ENCODE measurements around the gene PDE8B. TPM values are rescaled to one million over a fixed set of nuclear protein-coding genes. Genes with fewer than 3 reads are reported as not detected.

The PDE8B gene
- total and polyA plus RNA-seq, 2 donors (not counting 1 experiment from before 2014, with no cell fraction given), result 0.07 TPM; not detected in 1

DNA sequence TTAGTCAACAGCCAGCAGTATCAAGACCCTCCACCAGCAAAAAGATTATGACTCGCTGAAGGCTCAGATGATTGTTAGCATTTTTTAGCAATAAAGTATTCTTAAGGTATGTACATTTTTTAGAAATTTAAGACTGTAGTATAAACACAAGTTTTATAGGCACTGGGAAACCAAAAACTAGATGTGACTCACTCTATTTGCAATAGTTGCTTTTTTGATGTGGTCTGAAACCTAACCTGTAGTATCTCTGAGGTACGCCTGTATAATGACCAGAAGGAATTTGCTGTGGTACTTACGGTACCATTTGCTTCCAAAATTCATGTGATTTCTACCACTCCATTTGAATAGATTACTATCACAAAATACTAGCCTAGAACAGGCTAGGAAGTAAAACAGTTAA is 220.8 kb downstream of the PDE8B start:
- no peaks in the 10 kb centered on the region for H3K27me3 Mint-ChIP-seq

DNA sequence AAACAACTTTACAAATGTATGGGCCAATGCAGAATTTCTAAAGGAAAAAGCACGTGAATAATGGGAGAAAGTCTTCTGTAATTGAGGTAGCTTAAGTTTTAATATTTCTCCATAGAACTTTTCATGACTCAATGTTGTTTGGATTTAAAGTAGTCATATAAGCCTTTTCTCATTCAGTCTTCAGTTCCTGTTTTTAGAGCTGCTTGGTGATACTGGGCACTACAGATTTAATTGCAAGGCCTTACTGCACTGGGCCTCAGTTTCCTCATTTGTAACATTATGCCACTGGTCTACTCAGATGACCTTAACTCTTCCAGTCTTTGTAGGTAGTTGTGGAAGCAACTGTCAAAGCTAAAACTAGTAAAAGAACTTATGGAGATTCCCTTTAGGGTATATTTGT is 221.2 kb downstream of the PDE8B start:
- ChIA-PET POLR2A (no interaction called here), CTCF (no interaction called here)
- intact Hi-C loops (cut with micrococcal nuclease), result loop anchor here (10.0 kb wide), 1 partner anchor 287 kb away; no protein-coding TSS in a partner anchor
- Histone ChIP-seq H3K9me3 (ENCODE audit: control extremely low read depth in 1 of 3, control insufficient read depth in 2 of 3, insufficient read depth in 1 of 3, low read length in 2 of 3) (no peaks in the 10 kb centered on the region), H3K4me1 (ENCODE audit: control insufficient read depth in 2 of 2, insufficient read depth in 2 of 2, low read length in 2 of 2) (no peaks in the 10 kb centered on the region), H3K4me3 (ENCODE audit: control extremely low read depth in 1 of 5, extremely low read depth in 1 of 5, insufficient read depth in 1 of 5, low read depth in 2 of 5, low read length in 4 of 5) (no peak overlapping the region), H3K79me2 (ENCODE audit: control insufficient read depth, insufficient read depth, low read length) (no peaks in the 10 kb centered on the region), H3K27me3 (replicated peaks in 1 of 4; ENCODE audit: control extremely low read depth in 1 of 4, control insufficient read depth in 3 of 4, insufficient read depth in 4 of 4, low read length in 3 of 4) (no peaks in the 10 kb centered on the region), H4K20me1 (ENCODE audit: control insufficient read depth, insufficient read depth, low read length, poor library complexity, severe bottlenecking) (no peaks in the 10 kb centered on the region), H3K9ac (ENCODE audit: low read length) (no peak overlapping the region), H3K36me3 (replicated peaks in 1 of 2; ENCODE audit: control extremely low read depth in 1 of 2, control insufficient read depth in 1 of 2, extremely low read depth in 1 of 2, insufficient read depth in 2 of 2, low read length in 1 of 2) (peaks cover 13 to 40% of the 10 kb centered on the region in 2 experiments), H3K4me2 (replicated peaks; ENCODE audit: low read depth, low read length, poor library complexity, severe bottlenecking) (no peak overlapping the region), H2AFZ (ENCODE audit: insufficient read depth, low read depth, low read length, poor library complexity, severe bottlenecking) (no peak overlapping the region), H3K27ac (ENCODE audit: low read length in 2 of 2) (no peak overlapping the region)
- H3K27ac Mint-ChIP-seq, result no peak overlapping the region
- no peaks in the 10 kb centered on the region for H3K9me3 Mint-ChIP-seq (ENCODE audit: insufficient read depth)
- DNase-seq (no peak), ATAC-seq (ENCODE audit: low read depth) (no peak)
- no CpG with 5 or more reads among the region's 1 CpG for WGBS (ENCODE audit: insufficient coverage)
- no peak overlapping the region for H3K4me3 Mint-ChIP-seq
- no peaks in the 10 kb centered on the region for H3K4me1 Mint-ChIP-seq
- TF ChIP-seq EZH2 (IDR thresholded peaks at IDR 0.05; ENCODE audit: borderline replicate concordance, insufficient read depth, low read depth, low read length, poor library complexity, severe bottlenecking), result no peak
- TF ChIP-seq, protein P1, sequence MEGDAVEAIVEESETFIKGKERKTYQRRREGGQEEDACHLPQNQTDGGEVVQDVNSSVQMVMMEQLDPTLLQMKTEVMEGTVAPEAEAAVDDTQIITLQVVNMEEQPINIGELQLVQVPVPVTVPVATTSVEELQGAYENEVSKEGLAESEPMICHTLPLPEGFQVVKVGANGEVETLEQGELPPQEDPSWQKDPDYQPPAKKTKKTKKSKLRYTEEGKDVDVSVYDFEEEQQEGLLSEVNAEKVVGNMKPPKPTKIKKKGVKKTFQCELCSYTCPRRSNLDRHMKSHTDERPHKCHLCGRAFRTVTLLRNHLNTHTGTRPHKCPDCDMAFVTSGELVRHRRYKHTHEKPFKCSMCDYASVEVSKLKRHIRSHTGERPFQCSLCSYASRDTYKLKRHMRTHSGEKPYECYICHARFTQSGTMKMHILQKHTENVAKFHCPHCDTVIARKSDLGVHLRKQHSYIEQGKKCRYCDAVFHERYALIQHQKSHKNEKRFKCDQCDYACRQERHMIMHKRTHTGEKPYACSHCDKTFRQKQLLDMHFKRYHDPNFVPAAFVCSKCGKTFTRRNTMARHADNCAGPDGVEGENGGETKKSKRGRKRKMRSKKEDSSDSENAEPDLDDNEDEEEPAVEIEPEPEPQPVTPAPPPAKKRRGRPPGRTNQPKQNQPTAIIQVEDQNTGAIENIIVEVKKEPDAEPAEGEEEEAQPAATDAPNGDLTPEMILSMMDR (IDR thresholded peaks at IDR 0.05), result no peak
- no peaks in the 10 kb centered on the region for H3K27me3 Mint-ChIP-seq

More for the DNA sequence above, 220.8 kb downstream of the PDE8B start:
- H3K27ac ChIP-seq (ENCODE audit: low read length in 2 of 2), result no peak overlapping the region
- CTCF ChIA-PET, result no interaction called here
- H3K9me3 ChIP-seq (ENCODE audit: control extremely low read depth in 1 of 3, control insufficient read depth in 2 of 3, insufficient read depth in 1 of 3, low read length in 2 of 3), result no peaks in the 10 kb centered on the region
- POLR2A ChIA-PET, result no interaction called here
- intact Hi-C loops (cut with micrococcal nuclease), result loop anchor here (10.0 kb wide), 1 partner anchor 286 kb away; no protein-coding TSS in a partner anchor
- H2AFZ ChIP-seq (ENCODE audit: insufficient read depth, low read depth, low read length, poor library complexity, severe bottlenecking), result no peak overlapping the region
- ATAC-seq (ENCODE audit: low read depth) (no peak), DNase-seq (no peak)
- H3K4me3 ChIP-seq (ENCODE audit: control extremely low read depth in 1 of 5, extremely low read depth in 1 of 5, insufficient read depth in 1 of 5, low read depth in 2 of 5, low read length in 4 of 5), result no peak overlapping the region
- Mint-ChIP-seq H3K4me1 (no peaks in the 10 kb centered on the region), H3K27ac (no peak overlapping the region), H3K9me3 (ENCODE audit: insufficient read depth) (no peaks in the 10 kb centered on the region), H3K4me3 (no peak overlapping the region)
- TF ChIP-seq, protein P1 (IDR thresholded peaks at IDR 0.05), result no peak
- TF ChIP-seq EZH2 (IDR thresholded peaks at IDR 0.05; ENCODE audit: borderline replicate concordance, insufficient read depth, low read depth, low read length, poor library complexity, severe bottlenecking), result no peak
- no peaks in the 10 kb centered on the region for H3K4me1 ChIP-seq (ENCODE audit: control insufficient read depth in 2 of 2, insufficient read depth in 2 of 2, low read length in 2 of 2)
- no peaks in the 10 kb centered on the region for H3K79me2 ChIP-seq (ENCODE audit: control insufficient read depth, insufficient read depth, low read length)
- H3K36me3 ChIP-seq (replicated peaks in 1 of 2; ENCODE audit: control extremely low read depth in 1 of 2, control insufficient read depth in 1 of 2, extremely low read depth in 1 of 2, insufficient read depth in 2 of 2, low read length in 1 of 2), result peaks cover 11 to 40% of the 10 kb centered on the region in 2 experiments
- no peaks in the 10 kb centered on the region for H3K27me3 ChIP-seq (replicated peaks in 1 of 4; ENCODE audit: control extremely low read depth in 1 of 4, control insufficient read depth in 3 of 4, insufficient read depth in 4 of 4, low read length in 3 of 4)
- no peak overlapping the region for H3K4me2 ChIP-seq (replicated peaks; ENCODE audit: low read depth, low read length, poor library complexity, severe bottlenecking)
- no peak overlapping the region for H3K9ac ChIP-seq (ENCODE audit: low read length)
- WGBS (ENCODE audit: insufficient coverage), result no CpG with 5 or more reads among the region's 3 CpGs
- H4K20me1 ChIP-seq (ENCODE audit: control insufficient read depth, insufficient read depth, low read length, poor library complexity, severe bottlenecking), result no peaks in the 10 kb centered on the region
